Activated CD4-positive, alpha-beta T cell treated with anti-CD3 and anti-CD28 coated beads for 4 hours (primary cell): ENCODE measurements around the gene TMPRSS9.
"Not testable (repeated sequence)": the region's sequence is repeated elsewhere in the genome, so short reads cannot be mapped to it uniquely, and the experiment has no call there.

Experiments used
- DNase-seq, 2 donors: peaks; one replicate each; pipeline ENCODE4 v3.0.0-alpha.2; 2020

The TMPRSS9 gene

DNA sequence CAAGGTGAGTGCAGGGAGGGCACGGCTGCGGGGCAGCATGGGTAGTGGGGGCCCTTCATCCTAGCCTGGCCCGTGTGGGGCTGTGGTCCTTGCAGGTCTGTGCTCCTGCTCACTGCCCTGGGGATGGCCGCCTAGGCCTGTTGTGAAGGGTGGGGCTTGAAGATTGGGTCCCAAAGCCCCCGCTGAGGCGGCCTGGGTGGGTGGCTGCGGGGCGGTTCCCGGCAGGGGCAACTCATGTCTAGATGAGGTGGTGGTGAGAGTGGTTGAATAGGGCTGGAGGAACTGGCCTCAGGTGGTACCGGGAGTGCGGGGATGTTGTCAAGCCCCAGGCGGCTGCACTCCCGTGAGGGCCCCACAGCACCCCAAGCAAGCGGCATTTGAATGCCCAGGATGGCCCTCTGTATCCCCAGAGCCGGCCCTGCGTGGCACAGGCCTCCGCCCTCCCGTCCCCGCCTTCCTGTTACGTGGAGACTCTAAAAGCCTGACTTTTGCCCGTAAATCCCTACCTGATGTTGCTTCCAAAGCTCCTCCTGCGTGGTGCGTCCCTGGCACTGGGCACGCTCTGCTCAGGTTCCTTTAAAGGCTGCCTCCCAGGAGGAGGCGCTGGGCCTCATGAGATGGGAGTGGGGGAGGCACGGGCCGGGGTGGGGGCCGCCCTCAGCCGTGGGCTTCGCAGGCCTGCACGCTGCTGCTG, 16.6 kb upstream of the TMPRSS9 start:
- no peak for DNase-seq

DNA sequence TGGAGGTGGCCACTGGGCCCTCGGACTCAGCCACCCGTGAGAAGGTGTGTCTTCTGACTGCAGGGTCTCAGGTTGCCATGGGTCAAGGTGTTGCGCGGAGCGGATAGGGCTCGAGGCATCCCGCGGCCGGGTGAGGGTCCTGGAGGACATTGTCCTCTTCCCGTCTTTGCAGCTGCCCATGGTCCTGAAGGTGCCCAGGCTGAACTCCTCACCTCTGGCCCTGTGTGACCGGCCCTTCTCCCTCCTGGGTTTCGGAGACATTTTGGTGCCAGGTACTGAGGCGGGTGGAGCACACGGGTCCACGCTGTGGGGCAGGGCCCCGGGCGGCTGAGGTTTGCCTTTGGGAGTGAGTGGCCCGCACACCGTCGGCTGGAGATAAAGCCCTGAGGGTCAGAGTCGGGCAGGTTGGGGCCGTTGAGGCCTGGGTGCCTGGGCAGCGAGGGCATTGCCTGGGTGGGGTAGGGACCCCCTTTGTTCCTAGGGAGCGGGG, 15.6 kb upstream of the TMPRSS9 start:
- no peak for DNase-seq

DNA sequence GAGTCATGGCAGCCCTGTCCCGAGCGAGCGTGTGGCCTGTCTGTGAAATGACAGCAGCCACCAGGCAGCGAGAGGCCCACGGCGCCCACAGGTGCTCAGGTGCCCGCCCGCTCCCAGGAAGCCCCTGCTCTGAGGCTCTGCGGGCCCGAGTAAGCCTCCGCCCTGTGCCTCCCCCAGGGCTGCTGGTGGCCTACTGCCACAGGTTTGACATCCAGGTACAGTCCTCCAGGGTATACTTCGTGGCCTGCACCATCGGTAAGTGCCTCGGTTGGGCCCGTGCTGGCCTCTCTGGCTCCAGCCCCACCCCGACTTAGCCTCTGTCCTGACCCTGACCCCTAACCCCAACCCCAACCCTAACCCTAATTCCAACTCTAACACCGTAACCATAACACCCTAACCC, 15.0 kb upstream of the TMPRSS9 start:
- no peak for DNase-seq

DNA sequence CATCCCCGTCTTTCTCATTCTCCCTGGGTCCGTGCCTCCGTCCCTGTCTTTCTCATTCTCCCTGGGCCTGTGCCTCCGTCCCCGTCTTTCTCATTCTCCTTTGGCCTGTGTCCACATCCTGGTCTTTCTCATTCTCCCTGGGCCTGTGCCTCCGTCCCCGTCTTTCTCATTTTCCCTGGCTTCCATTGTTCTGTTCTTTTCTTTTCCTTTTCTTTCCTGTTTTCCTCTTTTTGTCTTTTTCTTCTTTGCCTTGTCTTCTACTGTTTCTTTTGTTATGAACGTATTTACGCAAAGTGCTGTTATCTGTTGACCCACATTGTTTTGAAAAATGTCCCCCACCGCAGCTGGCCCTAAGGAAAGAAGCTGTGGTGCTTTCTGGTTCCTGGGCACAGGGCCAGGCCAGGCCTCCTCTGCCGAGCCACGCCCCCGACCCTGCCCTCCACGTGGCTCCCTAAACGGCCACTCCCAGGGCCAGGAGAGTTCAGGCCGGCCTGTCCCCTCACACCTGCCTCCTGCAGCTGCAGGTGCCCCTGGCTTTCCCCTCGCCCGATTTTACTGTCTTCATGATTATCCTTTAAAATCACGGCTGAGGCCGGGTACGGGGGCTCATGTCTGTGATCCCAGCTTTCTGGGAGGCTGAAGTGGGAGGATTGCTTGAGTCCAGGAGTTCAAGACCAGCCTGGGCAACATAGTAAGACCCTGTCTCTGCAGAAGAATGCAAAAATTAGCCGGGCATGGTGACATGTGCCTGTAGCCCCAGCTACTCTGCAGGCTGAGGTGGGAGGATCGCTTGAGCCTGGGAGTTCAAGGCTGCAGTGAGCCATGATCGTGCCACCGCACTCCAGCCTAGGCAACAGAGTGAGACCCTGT, 14.0 kb upstream of the TMPRSS9 start:
- DNase-seq: no peak

DNA sequence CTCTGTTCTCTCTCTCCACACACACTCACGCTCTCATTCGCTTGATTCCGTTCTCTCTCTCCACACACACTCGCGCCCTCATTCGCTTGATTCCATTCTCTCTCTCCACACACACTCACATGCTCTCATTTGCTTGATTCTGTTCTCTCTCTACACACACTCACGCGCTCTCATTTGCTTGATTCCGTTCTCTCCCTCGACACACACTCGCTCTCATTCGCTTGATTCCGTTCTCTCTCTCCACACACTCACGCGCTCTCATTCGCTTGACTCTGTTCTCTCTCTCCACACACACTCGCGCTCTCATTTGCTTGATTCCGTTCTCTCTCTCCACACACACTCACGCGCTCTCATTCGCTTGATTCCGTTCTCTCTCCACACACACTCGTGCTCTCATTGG, 10.2 kb upstream of the TMPRSS9 start:
- not testable (repeated sequence) for DNase-seq

DNA sequence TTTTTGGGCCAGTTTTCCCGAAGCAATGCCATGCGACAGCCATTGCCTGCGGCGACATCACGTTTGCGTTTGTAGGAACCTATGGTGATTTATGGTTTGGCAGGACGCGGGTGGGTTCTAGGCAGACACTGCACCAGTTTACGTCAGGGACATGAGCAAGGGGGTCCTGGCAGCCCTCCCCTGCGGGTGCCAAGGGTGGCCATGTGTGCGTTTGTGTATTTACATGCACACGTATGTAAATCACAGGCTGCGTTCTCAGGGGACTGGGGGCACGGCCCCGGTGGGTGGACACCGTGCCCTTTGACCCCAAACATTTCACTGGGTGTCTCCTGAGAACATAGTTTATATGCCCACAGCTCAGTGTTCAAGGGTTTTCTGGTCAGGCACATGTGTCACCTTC, 9.4 kb upstream of the TMPRSS9 start:
- DNase-seq: no peak

DNA sequence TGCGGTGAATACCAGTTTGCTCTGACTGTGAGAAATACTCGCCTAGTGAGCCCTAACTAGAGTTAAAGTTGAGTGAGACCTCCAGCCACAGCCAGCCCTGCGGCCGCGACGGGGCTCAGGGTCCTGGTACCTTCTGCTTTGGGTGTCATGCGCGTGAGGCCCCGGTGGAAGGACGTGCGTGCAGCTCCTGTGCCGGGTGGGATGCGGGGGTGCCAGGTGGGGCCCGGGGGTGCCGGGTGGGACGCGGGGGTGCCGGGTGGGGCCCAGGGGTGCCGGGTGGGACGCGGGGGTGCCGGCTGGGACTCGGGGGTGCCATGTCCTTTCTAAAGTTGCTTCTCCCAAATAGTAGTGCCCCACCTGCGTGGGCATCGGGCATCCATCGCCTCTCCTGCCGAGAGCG, 8.5 kb upstream of the TMPRSS9 start:
- no peak for DNase-seq

DNA sequence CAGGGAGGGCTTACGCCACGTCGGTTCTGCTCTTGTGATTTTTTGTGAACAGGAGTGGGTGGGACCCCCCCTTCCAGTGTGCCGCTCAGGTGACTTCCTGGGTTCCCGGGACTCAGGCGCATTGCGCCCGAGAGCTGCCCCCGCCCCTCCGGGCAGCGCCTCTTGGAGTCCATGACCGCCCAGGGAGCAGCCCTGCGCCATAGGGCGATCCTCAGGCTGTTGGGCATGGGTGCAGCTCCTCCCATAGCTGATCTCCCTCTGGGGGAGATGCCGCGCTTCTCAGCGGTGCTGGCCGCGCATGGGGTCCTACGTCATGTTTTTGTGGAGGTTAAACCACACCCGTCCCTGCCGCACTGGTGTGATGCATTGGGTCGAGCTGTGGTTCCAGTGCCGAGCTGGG, 7.9 kb upstream of the TMPRSS9 start:
- DNase-seq: no peak

DNA sequence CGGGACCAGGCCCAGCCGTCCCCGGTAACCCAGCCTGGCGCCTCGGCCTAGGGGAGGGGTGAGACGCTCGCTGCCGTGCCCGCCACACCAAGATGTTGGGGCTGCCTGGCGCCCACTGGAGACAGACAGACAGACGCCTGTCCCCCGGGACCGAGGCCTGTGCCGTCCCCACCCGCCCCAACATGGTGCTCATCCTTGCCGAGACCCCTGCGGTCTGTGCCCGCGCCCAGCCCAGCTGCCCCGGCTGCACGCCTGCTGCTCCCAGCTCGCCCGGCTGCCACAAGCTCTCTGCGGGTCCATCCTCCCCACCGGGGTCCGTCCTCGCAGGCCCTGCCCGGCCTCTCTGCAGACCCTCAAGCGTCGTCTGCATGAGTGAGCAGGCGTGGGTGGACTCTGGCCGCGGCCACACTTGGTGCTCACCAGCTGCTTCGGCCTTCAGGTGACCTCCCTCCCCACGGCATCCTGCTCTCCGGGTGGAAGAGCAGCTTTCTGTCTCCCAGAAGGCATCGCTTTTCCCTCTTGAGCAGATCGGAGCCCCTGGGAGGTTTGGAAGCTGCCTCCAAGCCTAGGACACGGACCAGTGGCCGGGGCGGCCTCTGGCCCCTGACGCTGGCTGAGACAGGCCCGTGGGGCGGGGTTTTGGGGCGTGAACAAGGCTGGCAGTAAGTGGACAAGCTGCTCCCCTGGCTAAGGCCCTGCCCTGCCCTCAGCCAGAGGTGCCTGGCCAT, 6.7 kb upstream of the TMPRSS9 start:
- DNase-seq: no peak

DNA sequence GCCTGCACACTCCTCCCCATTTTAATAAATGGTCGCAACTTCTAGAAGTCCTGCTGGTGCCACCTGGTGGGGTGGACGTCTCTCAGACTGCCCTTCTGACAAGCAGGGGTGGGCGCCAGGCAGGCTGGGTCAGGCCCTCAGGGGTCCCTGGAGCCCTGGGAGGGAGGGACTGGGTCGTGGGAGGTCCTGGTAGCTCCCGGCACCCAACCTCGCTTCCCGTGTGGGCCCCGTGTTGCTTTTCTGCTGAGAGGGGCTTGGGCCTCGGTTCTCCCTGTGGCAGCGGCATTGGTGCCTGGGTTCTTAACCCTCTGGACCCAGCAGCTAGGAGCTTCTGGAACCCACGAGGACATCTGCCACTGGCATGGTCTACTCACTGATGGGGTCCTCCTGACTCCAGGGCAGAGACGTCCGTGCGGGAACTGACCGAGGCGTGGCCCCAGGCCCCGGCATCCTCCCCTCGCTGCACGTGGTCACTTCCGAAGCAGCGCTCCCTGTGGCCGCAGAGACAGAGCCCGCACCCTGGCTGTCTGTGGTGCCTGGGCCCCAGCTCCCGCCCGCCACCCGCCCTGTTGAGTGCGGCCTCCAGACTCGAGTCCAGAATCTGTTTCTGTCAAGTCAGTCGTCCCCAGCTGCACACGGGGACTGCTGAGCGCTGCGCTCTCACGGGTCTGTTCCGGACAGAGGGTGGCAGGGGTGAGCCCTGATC, 6.0 kb upstream of the TMPRSS9 start:
- DNase-seq: no peak

DNA sequence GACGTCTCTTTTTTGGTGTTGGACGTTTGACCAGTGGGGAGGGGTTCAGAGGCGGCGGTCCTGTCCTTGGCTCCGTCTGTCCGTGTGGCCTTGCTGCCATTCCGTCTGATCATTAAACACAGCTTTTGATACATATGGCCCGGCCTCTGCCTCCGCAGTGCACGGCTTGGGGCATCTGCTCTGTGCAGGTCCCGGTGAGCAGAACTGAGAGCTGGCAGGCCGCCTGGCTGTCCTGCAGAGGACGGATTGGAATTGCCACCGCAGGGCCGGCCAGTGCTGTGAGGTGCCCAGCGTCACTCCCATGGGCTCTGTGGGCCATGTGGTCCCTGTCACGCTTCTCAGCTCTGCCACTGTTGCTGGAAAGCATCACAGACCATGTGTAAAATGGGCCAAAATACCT, 5.4 kb upstream of the TMPRSS9 start:
- no peak for DNase-seq

DNA sequence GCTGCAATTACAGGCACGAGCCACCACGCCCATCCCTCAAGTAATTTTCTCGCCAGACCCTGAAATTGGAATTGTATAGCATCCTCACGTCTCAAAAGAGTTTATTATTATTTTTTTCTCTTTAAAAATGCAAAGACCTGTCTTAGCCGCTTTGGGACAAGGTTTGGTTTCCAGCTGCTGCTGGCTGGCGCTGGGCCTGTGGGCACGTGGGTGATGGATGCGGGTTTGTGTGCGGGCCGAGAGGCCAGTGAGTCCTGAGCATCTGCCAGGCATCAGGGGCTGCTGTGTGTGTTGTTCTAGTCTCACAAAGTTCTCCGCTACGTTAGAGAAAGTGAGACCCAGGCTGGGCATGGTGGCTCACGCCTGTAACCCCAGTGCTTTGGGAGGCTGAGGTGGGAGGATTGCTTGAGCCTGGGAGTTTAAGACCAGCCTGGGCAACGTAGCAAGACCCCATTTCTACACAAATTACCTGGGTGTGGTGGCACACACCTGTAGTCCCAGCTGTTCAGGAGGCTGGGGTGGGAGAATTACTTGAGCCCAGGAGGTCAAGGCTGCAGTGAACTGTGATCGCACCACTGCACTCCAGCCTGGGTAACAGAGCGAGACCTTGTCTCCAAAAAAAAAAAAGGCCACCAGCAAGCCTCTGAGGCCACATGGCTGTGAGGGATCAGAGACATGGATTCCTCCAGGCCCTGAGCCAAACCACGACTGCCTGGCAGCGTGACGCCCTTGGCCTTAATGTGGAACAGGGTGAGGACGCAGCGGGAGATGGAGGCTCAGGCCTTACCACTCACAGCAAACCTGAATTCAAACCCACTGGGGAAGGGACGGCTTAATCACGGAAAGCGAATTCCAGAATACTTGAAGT, 4.7 kb upstream of the TMPRSS9 start:
- DNase-seq: no peak

DNA sequence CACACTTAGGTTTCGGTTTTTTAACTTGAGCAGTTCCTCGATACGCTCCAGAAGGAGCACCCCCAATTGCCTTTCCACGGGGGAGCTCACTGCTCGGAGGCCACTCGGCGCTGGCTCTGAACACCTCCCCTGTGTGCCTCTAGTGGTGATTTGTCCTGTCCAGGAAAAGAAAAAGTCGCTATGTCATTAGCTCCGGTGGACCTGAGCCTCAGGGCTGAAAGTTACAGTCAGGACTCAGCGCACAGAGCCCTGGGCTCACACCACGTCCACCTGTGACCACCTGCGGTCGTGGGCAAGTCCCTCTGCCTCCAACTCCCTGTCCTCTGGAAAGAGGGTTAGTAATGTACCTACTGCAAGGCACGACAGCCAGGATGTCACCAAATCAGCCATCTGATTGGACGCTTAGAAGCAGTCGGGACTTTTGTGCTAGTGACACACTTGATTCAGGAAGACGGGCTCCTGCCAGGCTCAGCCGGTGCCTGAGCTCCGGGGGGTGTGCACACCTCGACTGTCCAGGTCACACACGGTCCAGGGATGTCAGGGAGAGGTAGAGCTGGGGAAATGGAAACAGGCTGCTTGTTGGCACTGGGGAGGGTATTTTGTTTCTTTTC, 3.9 kb upstream of the TMPRSS9 start:
- DNase-seq: no peak

DNA sequence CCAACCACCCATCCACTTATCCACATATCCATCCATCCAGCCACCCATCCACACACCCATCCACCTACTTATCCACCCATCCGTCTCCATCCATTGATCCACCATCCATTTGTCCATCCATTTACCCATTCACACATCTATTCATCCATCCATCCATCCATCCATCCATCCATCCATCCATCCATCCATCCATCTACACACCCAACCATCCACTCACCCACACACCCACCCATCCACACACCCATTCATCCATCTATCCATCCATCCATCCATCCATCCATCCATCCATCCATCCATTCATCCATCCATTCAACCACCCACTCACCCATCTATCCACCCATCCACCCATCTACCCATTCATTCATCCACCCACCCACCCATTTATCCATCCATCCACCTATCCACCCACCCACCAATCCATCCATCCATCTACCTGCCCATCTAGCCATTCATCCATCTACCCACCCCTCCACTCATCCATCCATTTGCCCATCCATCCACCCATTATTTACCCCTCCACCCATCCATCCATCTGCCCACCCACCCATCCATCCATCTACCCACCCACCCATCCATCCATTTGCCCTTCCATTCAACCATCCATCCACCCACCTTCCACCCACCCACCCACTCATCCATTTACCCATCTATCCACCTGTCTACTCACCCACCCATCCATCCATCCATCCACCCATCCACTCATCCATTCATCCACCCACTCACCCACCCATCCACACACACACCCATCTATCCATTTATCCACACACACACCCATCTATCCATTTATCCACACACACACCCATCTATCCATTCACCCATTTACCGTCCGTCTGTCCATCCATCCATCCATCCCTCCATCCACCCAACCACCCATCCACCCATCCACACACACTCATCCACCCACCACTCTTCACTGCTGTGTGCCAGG, 2.5 kb upstream of the TMPRSS9 start:
- no peak for DNase-seq

DNA sequence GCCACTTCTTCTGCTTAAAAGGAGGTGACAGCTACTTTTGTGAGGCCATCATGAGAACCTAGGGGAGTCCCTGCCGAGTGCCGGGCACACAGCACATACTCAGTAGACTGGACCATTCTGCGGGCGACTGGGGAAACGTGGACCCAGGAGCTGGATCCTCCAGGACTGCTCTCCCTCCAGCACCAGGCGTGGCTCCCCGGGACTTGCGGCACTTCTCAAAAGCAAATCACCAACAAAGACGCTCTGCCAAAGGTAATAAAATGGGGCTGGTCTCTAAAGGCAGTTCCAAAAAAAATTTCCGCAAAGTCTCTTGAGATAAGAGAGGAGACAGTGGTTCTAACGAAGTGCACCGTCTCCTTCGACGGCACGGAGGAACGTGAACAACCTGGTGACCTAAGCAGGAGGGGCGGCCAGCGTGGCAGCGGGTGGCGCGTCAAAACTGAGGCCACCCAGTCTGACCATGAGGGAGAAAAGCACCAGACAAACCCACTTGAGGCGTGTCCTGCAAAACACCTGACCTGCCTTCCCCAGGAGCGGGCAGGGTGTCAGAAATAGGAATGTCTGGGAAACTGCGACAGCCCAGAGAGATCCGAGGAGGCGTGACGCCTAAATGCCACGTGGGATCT, 1.4 kb upstream of the TMPRSS9 start:
- no peak for DNase-seq

DNA sequence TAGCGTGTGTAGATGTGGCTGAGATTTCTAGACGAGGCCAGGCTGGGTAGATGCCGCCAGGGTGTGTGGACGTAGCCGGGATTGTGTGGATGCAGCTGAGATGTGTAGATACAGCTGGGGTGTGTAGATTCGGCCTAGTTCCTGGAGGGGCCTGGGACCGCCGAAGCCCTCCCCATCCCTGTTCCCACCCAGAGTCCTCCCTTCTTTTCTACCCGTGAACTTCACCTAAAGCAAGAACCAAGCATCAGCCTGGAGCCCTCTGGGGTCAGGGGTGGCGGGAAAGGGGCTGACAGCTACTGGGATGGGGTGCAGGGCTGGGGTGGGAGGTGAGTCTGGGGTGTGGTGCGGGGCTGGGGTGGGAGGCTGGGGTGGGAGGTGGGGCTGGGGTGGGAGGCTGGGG, 768 bp downstream of the TMPRSS9 start:
- DNase-seq: no peak

DNA sequence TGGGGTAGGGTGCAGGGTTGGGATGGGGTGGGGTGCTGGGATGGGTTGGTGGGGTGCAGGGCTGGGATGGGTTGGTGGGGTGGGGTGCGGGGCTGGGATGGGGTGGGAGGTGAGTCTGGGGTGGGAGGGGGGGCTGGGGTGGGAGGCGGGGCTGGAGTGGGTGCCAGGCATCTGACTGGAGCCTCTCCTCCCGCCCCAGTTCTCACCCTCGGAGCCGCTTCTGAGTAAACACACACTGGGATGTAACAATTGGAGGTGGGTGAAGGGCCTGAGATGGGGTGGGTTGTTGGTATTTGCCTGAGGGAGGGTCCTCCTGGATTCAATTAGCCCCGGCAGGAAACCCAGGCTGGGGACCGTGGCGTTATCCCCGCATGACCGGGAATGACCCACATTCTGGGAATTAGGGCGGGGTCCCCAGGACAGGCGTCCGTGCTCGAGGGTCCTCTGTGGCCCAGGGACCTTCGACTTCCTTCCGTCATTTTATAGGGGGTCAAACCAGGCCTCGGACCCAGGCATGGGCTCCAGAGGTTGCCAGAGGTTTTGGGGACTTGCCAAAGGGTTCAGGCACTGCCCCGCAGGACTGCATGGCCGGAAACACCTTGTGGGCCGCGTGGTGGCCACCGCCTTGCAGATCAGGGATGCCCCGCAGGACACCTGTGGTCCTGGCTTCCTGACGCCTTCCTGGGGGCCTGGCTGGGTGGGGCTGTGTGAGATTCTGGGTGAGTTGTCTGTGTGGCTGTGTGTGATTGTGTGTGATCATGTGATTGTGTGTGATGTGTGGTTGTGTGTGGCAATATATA, 1.4 kb downstream of the TMPRSS9 start:
- no peak for DNase-seq

DNA sequence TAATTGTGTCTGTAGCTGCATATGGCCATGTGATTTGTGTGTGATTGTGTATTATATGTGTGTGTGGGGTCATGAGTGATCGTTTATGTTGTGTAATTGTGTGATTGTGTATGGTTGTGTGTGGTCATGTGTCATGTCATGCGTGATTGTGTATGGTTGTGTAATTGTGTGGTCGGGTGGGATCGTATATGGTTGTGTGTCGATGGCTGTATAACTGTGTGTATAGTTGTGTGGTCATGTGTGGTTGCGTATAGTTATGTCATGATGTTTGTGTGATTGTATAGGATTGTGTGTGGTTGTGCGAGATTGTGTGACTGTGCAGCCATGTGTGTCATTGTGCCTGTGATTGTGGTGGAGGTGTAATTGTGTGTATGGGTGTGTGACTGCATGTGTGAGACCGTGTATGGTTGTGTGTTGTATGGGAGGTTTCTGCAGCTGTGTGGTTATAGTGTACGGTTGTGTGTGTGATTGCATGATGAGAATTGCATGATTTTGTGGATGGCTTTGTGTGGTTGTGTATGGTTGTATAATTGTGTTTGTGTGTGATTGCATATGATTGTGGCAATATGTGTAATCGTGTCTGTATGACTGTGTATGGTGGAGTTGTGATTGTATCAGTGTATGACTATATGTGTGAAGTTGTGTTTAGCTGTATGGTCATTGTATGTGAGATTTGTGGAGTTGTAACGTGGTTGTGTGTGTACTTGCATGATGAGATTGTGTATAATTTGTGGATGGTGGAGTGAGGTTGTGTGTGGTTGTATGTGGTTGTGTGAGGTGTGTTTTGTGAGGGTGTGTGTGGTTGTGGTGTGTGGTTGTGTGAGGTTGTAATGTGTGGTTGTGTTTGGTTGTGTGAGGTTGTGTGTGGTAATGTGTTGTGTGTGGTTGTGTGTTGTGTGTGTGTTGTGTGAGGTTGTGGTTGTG, 2.2 kb downstream of the TMPRSS9 start:
- DNase-seq: no peak
